ENCODE measurements around the gene NRG2.

DNA sequence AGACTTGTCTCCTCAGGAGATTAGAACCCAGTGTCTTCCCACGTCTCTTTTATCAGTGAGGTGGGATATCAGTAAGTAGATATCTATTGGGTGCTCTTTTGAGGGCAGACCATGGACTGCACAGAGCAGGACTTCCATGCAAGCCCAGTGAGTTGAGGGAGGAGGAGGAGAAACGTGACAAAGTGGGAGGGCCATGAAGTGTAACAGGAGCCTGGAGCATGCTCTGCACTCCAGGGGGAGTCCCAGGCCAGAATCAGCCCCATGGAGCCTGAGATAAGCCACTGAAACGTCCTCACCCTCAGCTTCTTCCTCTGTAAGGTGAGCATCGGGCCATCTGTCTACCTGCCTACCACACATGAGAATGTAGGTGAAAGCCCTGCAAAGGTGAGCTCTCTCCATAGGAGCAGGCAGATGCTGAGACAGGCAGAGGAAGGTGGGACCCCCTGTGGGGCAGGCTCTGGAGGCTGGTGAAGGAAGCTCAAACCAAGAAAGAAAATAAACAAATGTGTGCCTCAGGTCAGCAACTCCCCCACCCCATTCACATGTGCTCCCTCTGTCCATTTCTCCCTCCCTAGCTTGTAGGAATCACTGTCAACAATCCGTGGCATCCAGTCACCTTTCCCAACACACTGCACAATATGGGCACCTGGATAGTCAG, 87.4 kb downstream of the NRG2 start:
- TF ChIP-seq, protein P1, sequence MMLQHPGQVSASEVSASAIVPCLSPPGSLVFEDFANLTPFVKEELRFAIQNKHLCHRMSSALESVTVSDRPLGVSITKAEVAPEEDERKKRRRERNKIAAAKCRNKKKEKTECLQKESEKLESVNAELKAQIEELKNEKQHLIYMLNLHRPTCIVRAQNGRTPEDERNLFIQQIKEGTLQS (IDR thresholded peaks at IDR 0.05), result no peak
- TF ChIP-seq, protein P2, sequence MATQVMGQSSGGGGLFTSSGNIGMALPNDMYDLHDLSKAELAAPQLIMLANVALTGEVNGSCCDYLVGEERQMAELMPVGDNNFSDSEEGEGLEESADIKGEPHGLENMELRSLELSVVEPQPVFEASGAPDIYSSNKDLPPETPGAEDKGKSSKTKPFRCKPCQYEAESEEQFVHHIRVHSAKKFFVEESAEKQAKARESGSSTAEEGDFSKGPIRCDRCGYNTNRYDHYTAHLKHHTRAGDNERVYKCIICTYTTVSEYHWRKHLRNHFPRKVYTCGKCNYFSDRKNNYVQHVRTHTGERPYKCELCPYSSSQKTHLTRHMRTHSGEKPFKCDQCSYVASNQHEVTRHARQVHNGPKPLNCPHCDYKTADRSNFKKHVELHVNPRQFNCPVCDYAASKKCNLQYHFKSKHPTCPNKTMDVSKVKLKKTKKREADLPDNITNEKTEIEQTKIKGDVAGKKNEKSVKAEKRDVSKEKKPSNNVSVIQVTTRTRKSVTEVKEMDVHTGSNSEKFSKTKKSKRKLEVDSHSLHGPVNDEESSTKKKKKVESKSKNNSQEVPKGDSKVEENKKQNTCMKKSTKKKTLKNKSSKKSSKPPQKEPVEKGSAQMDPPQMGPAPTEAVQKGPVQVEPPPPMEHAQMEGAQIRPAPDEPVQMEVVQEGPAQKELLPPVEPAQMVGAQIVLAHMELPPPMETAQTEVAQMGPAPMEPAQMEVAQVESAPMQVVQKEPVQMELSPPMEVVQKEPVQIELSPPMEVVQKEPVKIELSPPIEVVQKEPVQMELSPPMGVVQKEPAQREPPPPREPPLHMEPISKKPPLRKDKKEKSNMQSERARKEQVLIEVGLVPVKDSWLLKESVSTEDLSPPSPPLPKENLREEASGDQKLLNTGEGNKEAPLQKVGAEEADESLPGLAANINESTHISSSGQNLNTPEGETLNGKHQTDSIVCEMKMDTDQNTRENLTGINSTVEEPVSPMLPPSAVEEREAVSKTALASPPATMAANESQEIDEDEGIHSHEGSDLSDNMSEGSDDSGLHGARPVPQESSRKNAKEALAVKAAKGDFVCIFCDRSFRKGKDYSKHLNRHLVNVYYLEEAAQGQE (IDR thresholded peaks at IDR 0.05; ENCODE audit: low read depth), result no peak
- TF ChIP-seq, protein P3, sequence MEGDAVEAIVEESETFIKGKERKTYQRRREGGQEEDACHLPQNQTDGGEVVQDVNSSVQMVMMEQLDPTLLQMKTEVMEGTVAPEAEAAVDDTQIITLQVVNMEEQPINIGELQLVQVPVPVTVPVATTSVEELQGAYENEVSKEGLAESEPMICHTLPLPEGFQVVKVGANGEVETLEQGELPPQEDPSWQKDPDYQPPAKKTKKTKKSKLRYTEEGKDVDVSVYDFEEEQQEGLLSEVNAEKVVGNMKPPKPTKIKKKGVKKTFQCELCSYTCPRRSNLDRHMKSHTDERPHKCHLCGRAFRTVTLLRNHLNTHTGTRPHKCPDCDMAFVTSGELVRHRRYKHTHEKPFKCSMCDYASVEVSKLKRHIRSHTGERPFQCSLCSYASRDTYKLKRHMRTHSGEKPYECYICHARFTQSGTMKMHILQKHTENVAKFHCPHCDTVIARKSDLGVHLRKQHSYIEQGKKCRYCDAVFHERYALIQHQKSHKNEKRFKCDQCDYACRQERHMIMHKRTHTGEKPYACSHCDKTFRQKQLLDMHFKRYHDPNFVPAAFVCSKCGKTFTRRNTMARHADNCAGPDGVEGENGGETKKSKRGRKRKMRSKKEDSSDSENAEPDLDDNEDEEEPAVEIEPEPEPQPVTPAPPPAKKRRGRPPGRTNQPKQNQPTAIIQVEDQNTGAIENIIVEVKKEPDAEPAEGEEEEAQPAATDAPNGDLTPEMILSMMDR (IDR thresholded peaks at IDR 0.05 in 2 of 3, conservative IDR thresholded peaks at IDR 0.05 in 1 of 3; ENCODE audit: borderline replicate concordance in 1 of 3, insufficient read depth in 1 of 3, low read depth in 2 of 3, low read length in 2 of 3), result peak in 1 of 3 experiments; percentile 24; a peak in 1 of 6 replicates
- TF ChIP-seq SP1 (IDR thresholded peaks at IDR 0.05; ENCODE audit: low read depth), result no peak
- TF ChIP-seq MAX (IDR thresholded peaks at IDR 0.05), result no peak
- TF ChIP-seq EZH2phosphoT487 (IDR thresholded peaks at IDR 0.05; ENCODE audit: borderline replicate concordance), result no peak
- TF ChIP-seq EGR1 (IDR thresholded peaks at IDR 0.05; ENCODE audit: low read depth), result no peak
- TF ChIP-seq POLR2A (IDR thresholded peaks at IDR 0.05; ENCODE audit: borderline replicate concordance, extremely low read depth, insufficient read depth, insufficient read length), result no peak
- no peak for TF ChIP-seq EZH2 (IDR thresholded peaks at IDR 0.05)
- TF ChIP-seq RAD21 (IDR thresholded peaks at IDR 0.05; ENCODE audit: low read depth), result no peak
- no peak for TF ChIP-seq SIN3A (IDR thresholded peaks at IDR 0.05; ENCODE audit: low read depth)
- no peak for TF ChIP-seq POLR2AphosphoS5 (IDR thresholded peaks at IDR 0.05; ENCODE audit: low read depth, low read length)
